Fibroblast of skin of right quadriceps (primary cell): ENCODE data around the gene CHRNB4.
A peak's percentile ranks its signal among the peaks of the same experiment; 100 is the strongest.
"Not testable (repeated sequence)": the region's sequence is repeated elsewhere in the genome, so short reads cannot be mapped to it uniquely, and the experiment has no call there.

Experiments used
- DNase-seq: peaks from one replicate; pipeline ENCODE4 v3.0.0-alpha.2; 2013

Gene CHRNB4

DNA sequence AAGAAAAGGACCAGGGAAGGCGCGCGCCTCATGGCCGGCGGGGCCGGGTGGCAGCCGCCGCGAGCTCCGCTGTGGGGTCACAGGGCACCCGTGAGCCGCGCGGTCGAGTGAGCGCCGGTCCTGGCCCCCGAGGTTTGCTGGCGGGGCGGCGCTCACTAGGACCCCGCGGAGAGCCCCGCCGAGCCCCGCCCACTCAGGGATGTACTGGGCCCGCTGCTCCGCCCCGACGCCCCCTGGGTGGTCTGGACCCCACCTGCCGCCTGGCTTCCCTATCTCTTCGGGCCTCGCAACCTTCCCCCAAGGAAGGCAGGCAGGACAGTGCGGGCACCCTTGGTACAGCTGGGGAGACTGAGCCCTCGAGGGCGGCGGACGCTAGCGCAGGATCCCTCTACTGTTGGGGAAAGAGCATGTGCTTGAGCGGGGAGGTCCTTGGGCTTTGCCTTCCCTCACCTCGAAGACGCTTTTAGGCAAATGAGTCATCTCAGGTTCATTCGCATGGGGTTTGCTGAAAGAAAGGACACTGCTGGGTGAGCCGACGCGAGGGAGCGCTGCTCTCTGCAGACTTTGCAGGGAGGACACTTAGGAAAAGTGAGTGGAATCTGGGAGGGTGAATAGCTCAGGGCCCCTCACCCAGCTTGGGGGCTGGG is at the start of gene CHRNB4:
Gene CHRNB4 (minus strand): TSS at position 109 of the 647 bp plus-strand sequence. CDS start 77 bp downstream, at position 32.
- peak; percentile 10 for DNase-seq

- no peak for DNase-seq
Observed at GRCh38 chr15:78689626-78690025, 48.6 kb upstream of the CHRNB4 start.

DNA sequence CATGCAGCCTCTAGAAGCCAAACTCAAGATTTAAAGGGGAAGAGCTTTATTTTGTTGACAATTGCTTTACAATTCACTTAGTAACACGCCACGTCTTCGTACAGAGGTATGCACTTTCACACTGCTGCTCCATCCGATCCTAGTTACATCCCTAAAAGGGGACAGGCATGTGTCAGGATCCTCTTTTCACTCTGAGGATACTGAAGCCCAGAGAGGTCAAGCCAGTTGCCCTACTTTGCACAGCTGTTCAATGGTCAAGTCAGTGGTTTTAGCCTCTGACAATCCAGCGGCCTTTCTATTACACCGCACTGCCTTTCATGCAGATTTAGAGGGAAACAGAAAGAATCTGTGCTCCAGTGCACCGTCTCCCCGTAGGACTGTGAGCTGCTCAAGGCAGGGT is 44.9 kb upstream of the CHRNB4 start:
- no peak for DNase-seq

GRCh38 chr15:78685159-78685921 is 44.3 kb upstream of the CHRNB4 start:
- no peak for DNase-seq

GRCh38 chr15:78684657-78685056 is 43.6 kb upstream of the CHRNB4 start:
- no peak for DNase-seq

DNA sequence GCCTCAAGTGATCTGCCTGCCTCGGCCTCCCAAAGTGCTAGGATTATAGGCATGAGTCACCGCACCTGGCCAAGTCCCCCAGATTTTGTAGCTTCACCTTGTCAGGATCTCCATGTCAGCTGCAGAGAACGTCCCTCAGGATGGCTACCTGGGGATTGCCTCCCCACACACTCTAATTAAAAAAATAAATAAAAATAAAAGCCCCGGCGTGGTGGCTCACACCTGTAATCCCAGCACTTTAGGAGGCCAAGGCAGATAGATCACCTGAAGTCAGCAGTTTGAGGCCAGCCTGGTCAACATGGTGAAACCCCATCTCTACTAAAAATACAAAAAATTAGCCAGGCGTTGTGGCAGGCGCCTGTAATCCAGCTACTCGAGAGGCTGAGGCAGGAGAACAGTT is 42.6 kb upstream of the CHRNB4 start:
- not testable (repeated sequence) for DNase-seq

DNA sequence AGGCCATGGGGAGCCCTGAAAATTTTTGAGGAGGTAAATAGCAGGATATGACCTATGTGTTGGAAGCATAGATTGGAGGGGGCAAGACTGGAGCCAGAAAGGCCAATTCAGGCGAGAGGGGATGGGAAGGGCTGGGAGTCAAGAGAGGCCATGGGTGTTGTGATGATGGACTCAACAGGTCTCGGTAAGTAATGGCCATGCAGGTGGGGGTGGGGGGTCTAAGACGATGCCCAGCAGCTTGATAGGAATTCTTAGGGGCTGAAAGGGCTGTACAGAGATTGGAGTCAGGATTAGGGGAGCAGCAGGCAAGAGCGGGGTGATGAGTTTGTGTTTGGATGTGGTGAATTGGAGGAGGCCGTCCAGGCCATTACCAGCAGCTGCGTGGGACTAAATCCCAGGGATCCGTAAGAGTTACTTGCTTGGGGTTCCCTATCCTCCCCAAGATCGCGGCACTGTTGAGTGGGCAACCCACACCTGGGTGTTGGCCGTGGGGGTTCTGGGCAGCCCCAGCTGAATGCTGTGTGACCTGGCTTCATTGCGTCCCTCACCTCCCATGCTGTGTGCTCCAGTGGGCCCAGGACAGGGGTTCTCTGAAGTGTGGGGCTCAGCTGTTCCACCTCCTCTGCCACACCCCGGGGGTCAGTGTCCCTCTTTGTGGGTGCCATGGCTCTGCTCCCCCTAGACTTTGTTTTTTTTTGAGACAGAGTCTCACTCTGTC is 41.8 kb upstream of the CHRNB4 start:
- no peak for DNase-seq

DNA sequence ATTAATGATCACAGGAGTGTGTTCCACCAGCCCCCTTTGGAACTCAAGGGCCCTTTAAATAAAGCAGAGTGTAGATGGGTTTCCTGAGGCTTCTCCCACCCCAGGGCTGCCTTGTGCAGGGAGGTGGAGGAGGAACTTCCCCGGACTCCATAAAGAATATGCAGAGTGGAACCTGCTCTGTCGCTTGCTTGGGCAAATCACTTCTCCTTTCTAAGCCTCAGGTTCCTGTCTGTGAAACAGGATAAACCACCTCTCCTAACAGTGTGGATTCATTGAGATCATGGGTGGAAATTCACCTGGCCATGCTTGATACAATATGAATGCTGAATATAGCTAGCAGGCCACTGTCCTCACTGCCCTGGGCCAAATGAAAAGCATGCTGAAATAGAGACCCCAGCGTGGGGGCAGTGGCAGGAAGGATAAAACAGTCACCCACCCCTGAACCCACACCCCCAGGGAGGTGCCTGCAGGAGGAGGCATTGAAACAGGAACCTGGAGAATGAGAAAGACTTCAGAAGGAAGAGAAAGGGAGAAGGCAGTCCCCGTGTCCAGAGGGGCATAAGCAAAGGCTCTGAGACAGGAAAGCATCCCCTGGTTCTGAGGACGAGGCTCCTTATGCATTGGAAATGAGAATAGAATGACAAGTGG is 41.1 kb upstream of the CHRNB4 start:
- DNase-seq = no peak

DNA sequence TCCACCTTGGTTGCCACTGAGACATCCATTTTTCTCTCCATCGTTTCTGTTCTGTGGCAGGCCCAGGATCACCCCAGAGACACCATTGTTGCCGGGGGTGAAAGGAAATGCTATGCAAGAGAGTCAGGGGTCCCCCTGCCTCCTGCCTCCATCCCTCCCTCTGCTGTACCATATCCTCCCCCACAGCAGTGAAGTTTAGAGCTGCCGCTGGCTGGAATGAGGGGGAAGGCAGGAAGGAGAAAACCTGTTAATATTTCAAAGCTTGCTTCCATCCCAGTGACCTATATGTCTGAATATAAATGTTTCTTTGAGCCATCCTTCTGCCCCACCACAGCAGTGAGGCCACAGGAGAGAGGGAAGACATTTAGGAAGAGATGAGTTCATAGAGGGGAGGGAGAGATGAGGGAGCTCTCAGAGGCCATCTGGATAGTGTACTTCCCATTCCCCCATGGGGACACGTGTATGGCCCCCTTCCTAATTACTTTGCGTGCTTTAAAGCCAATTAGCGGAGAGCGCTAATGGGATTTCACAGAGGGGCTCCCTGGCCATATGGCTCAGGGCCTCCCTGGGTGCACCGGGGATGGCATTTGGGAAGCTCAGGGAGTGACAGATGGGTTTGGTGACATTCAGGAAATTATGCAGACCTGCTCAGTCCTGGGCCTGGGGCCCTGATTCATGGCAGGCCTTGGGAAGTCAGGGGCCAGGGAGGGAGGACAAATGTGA is 40.4 kb upstream of the CHRNB4 start:
- DNase-seq = no peak

DNA sequence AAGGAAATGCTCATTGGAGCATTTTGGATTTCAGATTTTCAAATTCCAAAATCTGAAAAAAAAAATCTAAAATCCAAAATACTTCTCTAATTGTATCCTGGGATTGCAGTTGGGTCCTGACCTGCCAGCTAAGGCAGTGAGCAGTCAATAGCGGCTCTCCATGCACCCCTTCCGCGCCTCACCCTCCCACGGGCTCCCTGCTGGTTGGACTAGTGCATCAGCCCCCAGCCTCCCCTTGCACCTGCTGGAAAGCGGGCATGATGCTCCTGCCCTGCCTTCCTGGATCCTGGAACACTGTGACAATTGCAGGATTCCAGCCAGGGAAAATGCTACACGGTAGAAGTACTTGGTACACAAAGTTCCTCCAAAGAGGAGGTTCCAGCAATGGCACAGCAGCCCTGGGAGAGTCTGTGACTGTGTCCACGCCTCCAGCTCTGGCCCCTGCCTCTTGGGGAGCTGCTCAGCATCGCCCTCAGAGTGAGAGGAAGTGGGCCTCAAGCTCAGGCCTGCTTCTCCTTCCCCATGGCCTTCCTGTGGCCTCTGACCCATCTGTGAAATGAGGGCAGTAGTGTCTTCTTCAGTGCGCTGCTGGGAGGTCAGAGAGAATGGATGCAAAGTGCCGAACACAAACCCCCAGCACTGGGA is 39.5 kb upstream of the CHRNB4 start:
- DNase-seq = no peak

- DNase-seq = no peak
Observed at GRCh38 chr15:78679089-78679511, 38.1 kb upstream of the CHRNB4 start.

GRCh38 chr15:78676424-78677110 is 35.6 kb upstream of the CHRNB4 start:
- no peak for DNase-seq

GRCh38 chr15:78675617-78676360 is 34.8 kb upstream of the CHRNB4 start:
- DNase-seq = no peak

GRCh38 chr15:78675206-78675605 is 34.2 kb upstream of the CHRNB4 start:
- DNase-seq = no peak

DNA sequence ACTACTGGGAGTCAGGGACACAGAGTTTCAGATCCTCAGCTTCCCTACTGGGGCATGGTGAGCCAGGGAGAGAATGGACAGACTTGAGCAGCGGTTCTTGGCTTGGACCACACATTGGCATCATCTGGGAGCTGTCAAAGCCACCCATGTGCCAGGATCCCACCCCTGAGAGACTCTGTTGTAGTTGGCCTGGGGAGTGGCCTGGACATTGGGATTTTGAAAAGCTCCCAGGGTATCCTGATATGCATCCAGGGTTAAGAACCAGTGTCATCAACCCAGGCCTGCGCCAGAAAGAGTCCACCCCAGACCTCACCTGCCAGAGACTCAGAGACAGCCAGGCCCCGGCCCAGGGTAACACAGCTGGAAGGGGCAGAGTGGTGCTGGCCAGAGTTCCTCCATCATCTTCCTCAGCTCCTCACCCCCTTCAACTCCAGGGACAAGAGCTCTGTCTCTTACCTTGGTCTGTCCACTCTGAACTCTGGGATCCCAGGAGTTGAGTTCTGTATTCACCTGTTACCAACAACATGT is 33.0 kb upstream of the CHRNB4 start:
- DNase-seq = no peak

DNA sequence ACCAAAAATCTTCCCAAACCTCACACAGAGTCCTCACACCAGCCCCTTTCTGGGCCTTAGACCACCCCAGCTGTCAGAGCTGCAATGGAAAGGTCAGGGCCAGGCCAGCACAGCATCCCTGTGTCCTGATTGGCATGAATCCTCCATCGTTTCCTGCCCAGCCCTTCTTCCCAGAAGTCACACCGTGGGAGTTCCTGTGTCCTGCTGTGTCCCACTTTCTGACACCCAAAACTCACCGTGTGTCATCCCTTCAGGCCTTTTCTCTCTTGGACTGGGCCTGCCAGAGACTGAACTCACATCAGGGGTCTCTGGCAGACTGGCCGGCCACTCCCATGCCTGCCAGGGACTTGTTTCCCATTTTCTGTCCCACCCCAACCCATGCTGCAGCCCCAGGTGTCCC is 32.5 kb upstream of the CHRNB4 start:
- DNase-seq = no peak

GRCh38 chr15:78672285-78673014 is 31.4 kb upstream of the CHRNB4 start:
- DNase-seq = no peak

GRCh38 chr15:78671626-78672211 is 30.7 kb upstream of the CHRNB4 start:
- DNase-seq = no peak

DNA sequence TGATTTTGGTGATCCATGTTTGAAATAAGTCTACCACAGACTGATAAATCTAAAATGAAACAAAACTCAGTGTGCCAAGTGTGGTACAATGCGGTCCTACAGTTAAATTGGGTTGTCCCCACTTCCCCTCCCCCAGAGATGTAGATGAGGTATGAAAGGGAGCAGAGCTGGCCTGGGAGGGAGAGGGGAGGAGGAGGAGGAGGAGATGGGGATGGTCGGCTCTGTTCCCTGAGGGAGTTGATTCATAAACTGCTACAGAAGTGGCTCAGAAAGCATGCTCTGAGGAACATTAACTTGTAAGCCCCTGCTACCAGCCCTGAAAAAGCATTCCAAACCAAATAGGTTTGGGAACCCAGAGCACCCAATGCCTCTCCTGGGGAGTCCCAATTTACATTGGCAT is 28.0 kb upstream of the CHRNB4 start:
- DNase-seq = no peak
